ENCODE results near the gene DAZAP2. TPM values are rescaled to one million over a fixed set of nuclear protein-coding genes. Genes with fewer than 3 reads are reported as not detected.

DAZAP2 gene
- total and polyA plus RNA-seq, 2 experiments from 2014 or later, result 35.8 to 39.9 TPM

GRCh38 chr12:51219322-51219721 is 19.3 kb upstream of the DAZAP2 start:
- H3K4me1 Mint-ChIP-seq, result peaks cover 17% of the 10 kb centered on the region
- H3K27me3 ChIP-seq (ENCODE audit: insufficient read depth), result no peaks in the 10 kb centered on the region
- peaks cover 18% of the 10 kb centered on the region; the same call in 1 of the 2 replicates for H3F3A ChIP-seq (replicated peaks; ENCODE audit: low read depth)
- H3K4me3 Mint-ChIP-seq, result peak overlapping the region; percentile 75
- DNase-seq (ENCODE audit: low spot score), result no peak
- no peaks in the 10 kb centered on the region for H3K9me2 ChIP-seq (ENCODE audit: insufficient read depth)
- peaks cover 2% of the 10 kb centered on the region for H3K27me3 Mint-ChIP-seq (ENCODE audit: insufficient read depth, low read depth, poor library complexity)
- H3K27ac ChIP-seq (ENCODE audit: low read depth), result peak overlapping the region; percentile 95
- H3K4me1 ChIP-seq (ENCODE audit: insufficient read depth), result peaks cover 22% of the 10 kb centered on the region
- H3K79me2 ChIP-seq (replicated peaks; ENCODE audit: insufficient read depth), result peaks cover 16% of the 10 kb centered on the region; the same call in 1 of the 2 replicates
- no peak for TF ChIP-seq JUNB (IDR thresholded peaks at IDR 0.05; ENCODE audit: unreplicated experiment)
- TF ChIP-seq REST (IDR thresholded peaks at IDR 0.05; ENCODE audit: unreplicated experiment), result no peak
- TF ChIP-seq NANOG (IDR thresholded peaks at IDR 0.05; ENCODE audit: borderline replicate concordance), result no peak
- TF ChIP-seq STAT1 (IDR thresholded peaks at IDR 0.05; ENCODE audit: unreplicated experiment), result no peak
- no peak for TF ChIP-seq CTCF (conservative IDR thresholded peaks at IDR 0.05; ENCODE audit: low read depth in 2 of 2)
- no peak for TF ChIP-seq EZH2phosphoT487 (IDR thresholded peaks at IDR 0.05; ENCODE audit: unreplicated experiment)
- TF ChIP-seq CREB1 (CRISPR knock-in tag; IDR thresholded peaks at IDR 0.05; ENCODE audit: low read depth), result no peak
- TF ChIP-seq ZNF331 (CRISPR knock-in tag; IDR thresholded peaks at IDR 0.05; ENCODE audit: low read depth), result no peak
- TF ChIP-seq ETS1 (IDR thresholded peaks at IDR 0.05), result no peak
- no peak for TF ChIP-seq POLR2AphosphoS5 (IDR thresholded peaks at IDR 0.05; ENCODE audit: low read depth)
- TF ChIP-seq EZH2 (IDR thresholded peaks at IDR 0.05; ENCODE audit: low read depth, unreplicated experiment), result no peak
- no peak for TF ChIP-seq ZNF462 (CRISPR knock-in tag; IDR thresholded peaks at IDR 0.05)
- no peak for TF ChIP-seq ZNF114 (CRISPR knock-in tag; IDR thresholded peaks at IDR 0.05)
- no peaks in the 10 kb centered on the region for H3K9me3 Mint-ChIP-seq
- H3K4me2 ChIP-seq, result peak overlapping the region; percentile 86
- no peak overlapping the region for H2AFZ ChIP-seq
- H3K36me3 Mint-ChIP-seq (ENCODE audit: low read depth), result no peaks in the 10 kb centered on the region
- ATAC-seq, result no peak
- no peak overlapping the region for H3K27ac Mint-ChIP-seq
- H3K36me3 ChIP-seq (ENCODE audit: insufficient read depth), result no peaks in the 10 kb centered on the region
- no peaks in the 10 kb centered on the region for H4K20me1 ChIP-seq (replicated peaks; ENCODE audit: insufficient read depth)
- H3K4me3 ChIP-seq, result peak overlapping the region; percentile 63
